Measurements from ENCODE around the gene PARM1. TPM values are rescaled to one million over a fixed set of nuclear protein-coding genes. Genes with fewer than 3 reads are reported as not detected.
"Not testable (repeated sequence)": the region's sequence is repeated elsewhere in the genome, so short reads cannot be mapped to it uniquely, and the experiment has no call there.

Gene PARM1
- total and polyA plus RNA-seq, 2 of the 4 experiments (the other 2 are of a cell fraction): 0.07 to 0.18 TPM

DNA sequence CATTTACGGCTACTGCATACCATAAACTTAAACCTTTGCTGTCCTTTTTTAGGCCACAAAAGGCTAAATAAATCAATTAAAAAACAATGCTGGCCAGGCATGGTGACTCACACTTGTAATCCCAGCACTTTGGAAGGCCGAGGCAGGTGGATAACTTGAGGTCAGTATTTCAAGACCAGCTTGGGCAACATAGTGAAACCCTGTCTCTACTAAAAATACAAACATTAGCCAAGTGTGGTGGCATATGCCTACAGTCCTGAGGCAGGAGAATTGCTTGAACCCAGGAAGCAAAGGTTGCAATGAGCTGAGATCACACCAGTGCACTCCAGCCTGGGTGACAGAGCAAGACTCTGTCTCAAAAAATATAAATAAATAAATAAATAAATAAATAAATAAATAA, 61.5 kb downstream of the PARM1 start:
- H4K91ac ChIP-seq (ENCODE audit: insufficient read depth, low read depth, low read length); POLR2A ChIA-PET (ENCODE audit: unreplicated experiment); H3K9me1 ChIP-seq (ENCODE audit: insufficient read depth, low read length); H3K18ac ChIP-seq (ENCODE audit: low read depth, low read length); H4K20me1 ChIP-seq (ENCODE audit: insufficient read depth, low read length); H3K14ac ChIP-seq (replicated peaks; ENCODE audit: low read depth, low read length); in situ Hi-C loops (cut with MboI; ENCODE audit: low sequenced_read_pairs); dilution Hi-C loops (cut with HindIII; ENCODE audit: low sequenced_read_pairs, unreplicated experiment); H3K56ac ChIP-seq (ENCODE audit: extremely low read depth, insufficient read depth, low read length); intact Hi-C loops (cut with micrococcal nuclease); H3K4ac ChIP-seq (ENCODE audit: low read depth, low read length); H4K8ac ChIP-seq (ENCODE audit: low read depth in 2 of 2, low read length in 2 of 2); H3K4me3 ChIP-seq (ENCODE audit: insufficient read depth, low read depth, low read length); H3K23ac ChIP-seq (ENCODE audit: low read depth, low read length); H4K5ac ChIP-seq (ENCODE audit: low read depth, low read length); BruUV-seq (replicated peaks); H3K4me2 ChIP-seq (ENCODE audit: low read depth, low read length); H3K9ac ChIP-seq (ENCODE audit: low read depth, low read length); H2AK9ac ChIP-seq (replicated peaks; ENCODE audit: low read depth, low read length, poor library complexity); H3K27ac ChIP-seq (ENCODE audit: insufficient read depth, low read length); CTCF ChIA-PET; H2BK20ac ChIP-seq (ENCODE audit: low read depth, low read length); H3K36me3 ChIP-seq (ENCODE audit: control insufficient read depth, insufficient read depth, low read length); H2AFZ ChIP-seq (replicated peaks; ENCODE audit: low read length, poor library complexity); ATAC-seq (ENCODE audit: low read depth); H3K4me1 ChIP-seq (ENCODE audit: control insufficient read depth, insufficient read depth, low read length); H3K27me3 ChIP-seq (ENCODE audit: control insufficient read depth, insufficient read depth, low read length); H2AK5ac ChIP-seq (ENCODE audit: low read depth, low read length); H2BK5ac ChIP-seq (ENCODE audit: low read depth, low read length, poor library complexity, severe bottlenecking); DNase-seq; H3K79me1 ChIP-seq (ENCODE audit: low read depth in 1 of 2, low read length in 2 of 2); H2BK120ac ChIP-seq (ENCODE audit: low read depth, low read length); H2BK15ac ChIP-seq (ENCODE audit: low read depth, low read length); H3K9me3 ChIP-seq (ENCODE audit: control insufficient read depth, insufficient read depth, low read length): not testable (repeated sequence)
- no CpG with 5 or more reads among the region's 2 CpGs for whole genome bisulfite sequencing, 2 experiments (ENCODE audit: extremely low coverage in 2 of 2, insufficient read length in 1 of 2)
